Activated CD4-positive, alpha-beta T cell treated with anti-CD3 and anti-CD28 coated beads, Interleukin-2, amount 10 ng/mL, durations not matched to agents 7 days and 5 days (primary cell): ENCODE measurements around the gene IER5. TPM values are rescaled to one million over a fixed set of nuclear protein-coding genes. Genes with fewer than 3 reads are reported as not detected.
"Not testable (repeated sequence)": the region's sequence is repeated elsewhere in the genome, so short reads cannot be mapped to it uniquely, and the experiment has no call there.

ENCODE experiments used
- CTCF ChIA-PET: fragments of 350-600 bp; sonication (Branson Sonifier 250); formaldehyde crosslinking; loops from one replicate; lab custom pipeline; 2021; ENCODE audit warnings: antibody characterized with exemption; lab: Charles Lee
- POLR2A ChIA-PET: fragments of 350-600 bp; sonication (Branson Sonifier 250); formaldehyde crosslinking; loops from one replicate; lab custom pipeline; 2021; ENCODE audit warnings: antibody characterized with exemption; lab: Charles Lee
- DNase-seq: peaks from one replicate; pipeline ENCODE4 v3.0.0-alpha.2; 2020
- H3K27ac Mint-ChIP-seq: one replicate; pipeline ENCODE4 v1.8.0; 2021; ENCODE audit warnings: mild to moderate bottlenecking, moderate library complexity, mixed read lengths
- H3K27me3 Mint-ChIP-seq: one replicate; pipeline ENCODE4 v1.8.0; 2021; ENCODE audit warnings: mixed read lengths
- H3K36me3 Mint-ChIP-seq: one replicate; pipeline ENCODE4 v1.8.0; 2021; ENCODE audit warnings: low read depth, mixed read lengths
- H3K4me1 Mint-ChIP-seq: one replicate; pipeline ENCODE4 v1.8.0; 2021; ENCODE audit warnings: mixed read lengths
- H3K4me3 Mint-ChIP-seq: one replicate; pipeline ENCODE4 v1.8.0; 2021; ENCODE audit warnings: mild to moderate bottlenecking, moderate library complexity, mixed read lengths
- H3K9me3 Mint-ChIP-seq: one replicate; pipeline ENCODE4 v1.8.0; 2021; ENCODE audit warnings: mixed read lengths
- total RNA-seq, 2 experiments: library from RNA; stranded (reverse); gene quantifications; one replicate each; pipeline ENCODE4 v1.2.3, GENCODE V29; 2021

IER5 gene
- total RNA-seq, 2 experiments from 2014 or later: 20.3 to 24.9 TPM

- CTCF ChIA-PET: interaction anchor here (1.3 kb wide), 1 partner anchor 23 kb away, joined by 3 read pairs; no protein-coding TSS in a partner anchor
- H3K27ac Mint-ChIP-seq, DNase-seq, H3K27me3 Mint-ChIP-seq, H3K4me3 Mint-ChIP-seq, POLR2A ChIA-PET: not testable (repeated sequence)
- peaks cover 12% of the 10 kb centered on the region for H3K9me3 Mint-ChIP-seq
- H3K36me3 Mint-ChIP-seq: peaks cover 38% of the 10 kb centered on the region
- H3K4me1 Mint-ChIP-seq: peaks cover 18% of the 10 kb centered on the region
Measured at GRCh38 chr1:181060947-181061346, 27.6 kb upstream of the IER5 start.

GRCh38 chr1:181061487-181061886, 27.0 kb upstream of the IER5 start:
- Mint-ChIP-seq H3K27me3 (no peaks in the 10 kb centered on the region), H3K4me1 (peaks cover 18% of the 10 kb centered on the region), H3K27ac (peak overlapping the region; percentile 89), H3K36me3 (peaks cover 37% of the 10 kb centered on the region), H3K4me3 (no peak overlapping the region), H3K9me3 (peaks cover 12% of the 10 kb centered on the region)
- ChIA-PET POLR2A (no interaction called here), CTCF (interaction anchor here (0.5 to 1.3 kb wide), 3 partner anchors 17 to 1983 kb away, joined by 3 to 5 read pairs (median 3); no protein-coding TSS in a partner anchor)
- DNase-seq: no peak

GRCh38 chr1:181061891-181062835, 26.3 kb upstream of the IER5 start:
- POLR2A ChIA-PET: no interaction called here
- no peak for DNase-seq
- H3K4me3 Mint-ChIP-seq: peak overlapping the region; percentile 17
- peaks cover 33% of the 10 kb centered on the region for H3K36me3 Mint-ChIP-seq
- H3K27ac Mint-ChIP-seq: peak overlapping the region; percentile 89
- peaks cover 18% of the 10 kb centered on the region for H3K4me1 Mint-ChIP-seq
- peaks cover 12% of the 10 kb centered on the region for H3K9me3 Mint-ChIP-seq
- H3K27me3 Mint-ChIP-seq: no peaks in the 10 kb centered on the region
- CTCF ChIA-PET: interaction anchor here (0.5 to 1.3 kb wide), 8 partner anchors 11 to 1983 kb away, joined by 3 to 5 read pairs (median 3); partner anchors contain the start of gene MR1

- Mint-ChIP-seq H3K4me3 (peak overlapping the region; percentile 17), H3K36me3 (peaks cover 30% of the 10 kb centered on the region), H3K9me3 (peaks cover 12% of the 10 kb centered on the region), H3K27me3 (no peaks in the 10 kb centered on the region), H3K4me1 (peaks cover 18% of the 10 kb centered on the region), H3K27ac (peak overlapping the region; percentile 89)
- ChIA-PET POLR2A (no interaction called here), CTCF (interaction anchor here (0.6 to 1.2 kb wide), 7 partner anchors 10 to 854 kb away, joined by 3 to 5 read pairs (median 3); partner anchors contain the start of gene MR1)
- DNase-seq: peak; percentile 32
Measured at GRCh38 chr1:181062836-181063428, 25.6 kb upstream of the IER5 start.

- Mint-ChIP-seq H3K36me3 (peaks cover 20% of the 10 kb centered on the region), H3K27me3 (peaks cover 2% of the 10 kb centered on the region)
- POLR2A ChIA-PET: no interaction called here
Measured at GRCh38 chr1:181064011-181064623, 24.4 kb upstream of the IER5 start.

GRCh38 chr1:181064702-181065101, 23.8 kb upstream of the IER5 start:
- Mint-ChIP-seq H3K4me3 (no peak overlapping the region), H3K36me3 (peaks cover 15% of the 10 kb centered on the region), H3K9me3 (peaks cover 6% of the 10 kb centered on the region), H3K4me1 (peaks cover 18% of the 10 kb centered on the region), H3K27ac (no peak overlapping the region), H3K27me3 (peaks cover 2% of the 10 kb centered on the region)
- DNase-seq: no peak
- ChIA-PET POLR2A (no interaction called here), CTCF (interaction anchor here (1.0 kb wide), 1 partner anchor 11 kb away, joined by 4 read pairs; no protein-coding TSS in a partner anchor)

More at GRCh38 chr1:181064011-181064623, 24.4 kb upstream of the IER5 start:
- Mint-ChIP-seq H3K4me1 (peaks cover 18% of the 10 kb centered on the region), H3K27ac (no peak overlapping the region), H3K9me3 (peaks cover 11% of the 10 kb centered on the region), H3K4me3 (no peak overlapping the region)
- CTCF ChIA-PET: interaction anchor here (0.6 to 1.0 kb wide), 3 partner anchors 11 to 517 kb away, joined by 3 to 4 read pairs (median 3); no protein-coding TSS in a partner anchor
- no peak for DNase-seq

GRCh38 chr1:181073638-181074037, 14.9 kb upstream of the IER5 start:
- no peak overlapping the region for H3K27ac Mint-ChIP-seq
- DNase-seq: no peak
- peaks cover 3% of the 10 kb centered on the region for H3K9me3 Mint-ChIP-seq
- POLR2A ChIA-PET: no interaction called here
- H3K4me1 Mint-ChIP-seq: no peaks in the 10 kb centered on the region
- no peak overlapping the region for H3K4me3 Mint-ChIP-seq
- CTCF ChIA-PET: interaction anchor here (1.0 kb wide), 1 partner anchor 11 kb away, joined by 4 read pairs; no protein-coding TSS in a partner anchor
- peaks cover 25% of the 10 kb centered on the region for H3K27me3 Mint-ChIP-seq
- no peaks in the 10 kb centered on the region for H3K36me3 Mint-ChIP-seq

- no peak for DNase-seq
- H3K27ac Mint-ChIP-seq: no peak overlapping the region
- no peaks in the 10 kb centered on the region for H3K36me3 Mint-ChIP-seq
- POLR2A ChIA-PET: no interaction called here
- no peak overlapping the region for H3K4me3 Mint-ChIP-seq
- H3K9me3 Mint-ChIP-seq: no peaks in the 10 kb centered on the region
- H3K27me3 Mint-ChIP-seq: peaks cover 22% of the 10 kb centered on the region
- CTCF ChIA-PET: interaction anchor here (0.7 to 1.2 kb wide), 4 partner anchors 12 to 68 kb away, joined by 3 to 4 read pairs (median 3); no protein-coding TSS in a partner anchor
- peaks cover 10% of the 10 kb centered on the region for H3K4me1 Mint-ChIP-seq
Measured at GRCh38 chr1:181075766-181076350, 12.6 kb upstream of the IER5 start.

- POLR2A ChIA-PET: no interaction called here
Measured at GRCh38 chr1:181076852-181077251, 11.6 kb upstream of the IER5 start.

GRCh38 chr1:181077576-181078242, 10.8 kb upstream of the IER5 start:
- Mint-ChIP-seq H3K27ac (no peak overlapping the region), H3K27me3 (peaks cover 22% of the 10 kb centered on the region), H3K4me3 (no peak overlapping the region), H3K36me3 (no peaks in the 10 kb centered on the region), H3K9me3 (no peaks in the 10 kb centered on the region), H3K4me1 (peaks cover 14% of the 10 kb centered on the region)
- CTCF ChIA-PET: interaction anchor here (1.4 to 2.8 kb wide), 2 partner anchors 9 to 13 kb away, joined by 3 to 7 read pairs; no protein-coding TSS in a partner anchor
- POLR2A ChIA-PET: no interaction called here
- DNase-seq: no peak

More at GRCh38 chr1:181076852-181077251, 11.6 kb upstream of the IER5 start:
- H3K27me3 Mint-ChIP-seq: peaks cover 22% of the 10 kb centered on the region
- no peak for DNase-seq
- H3K27ac Mint-ChIP-seq: no peak overlapping the region
- peaks cover 14% of the 10 kb centered on the region for H3K4me1 Mint-ChIP-seq
- H3K4me3 Mint-ChIP-seq: no peak overlapping the region
- H3K36me3 Mint-ChIP-seq: no peaks in the 10 kb centered on the region
- CTCF ChIA-PET: interaction anchor here (1.0 to 1.4 kb wide), 2 partner anchors 10 to 67 kb away, joined by 3 read pairs; no protein-coding TSS in a partner anchor
- H3K9me3 Mint-ChIP-seq: no peaks in the 10 kb centered on the region

GRCh38 chr1:181079382-181079781, 9.1 kb upstream of the IER5 start:
- ChIA-PET CTCF (interaction anchor here (0.6 to 2.8 kb wide), 8 partner anchors 10 to 80 kb away, joined by 3 to 18 read pairs (median 3); no protein-coding TSS in a partner anchor), POLR2A (interaction anchor here (0.6 kb wide), 1 partner anchor 41 kb away, joined by 8 read pairs; no protein-coding TSS in a partner anchor)
- peaks cover 20% of the 10 kb centered on the region for H3K4me1 Mint-ChIP-seq
- no peaks in the 10 kb centered on the region for H3K9me3 Mint-ChIP-seq
- no peaks in the 10 kb centered on the region for H3K36me3 Mint-ChIP-seq
- peaks cover 22% of the 10 kb centered on the region for H3K27me3 Mint-ChIP-seq
- no peak overlapping the region for H3K27ac Mint-ChIP-seq
- H3K4me3 Mint-ChIP-seq: no peak overlapping the region
- no peak for DNase-seq
